ENCODE results near the gene IRF2BP2.

- TF ChIP-seq E2F1 (CRISPR knock-in tag; IDR thresholded peaks at IDR 0.05) (no peak), ZBTB33 (CRISPR knock-in tag; IDR thresholded peaks at IDR 0.05) (no peak), ZZZ3 (CRISPR knock-in tag; IDR thresholded peaks at IDR 0.05; ENCODE audit: borderline replicate concordance) (no peak; the same call in 1 of the 2 replicates), RBM22 (optimal IDR thresholded peaks at IDR 0.05; ENCODE audit: low read length) (peak; percentile 100), ZNF451 (CRISPR knock-in tag; IDR thresholded peaks at IDR 0.05) (no peak), MIER3 (CRISPR knock-in tag; IDR thresholded peaks at IDR 0.05; ENCODE audit: borderline replicate concordance) (no peak), MAFK (conservative IDR thresholded peaks at IDR 0.05 in 1 of 2, IDR thresholded peaks at IDR 0.05 in 1 of 2; ENCODE audit: low read length in 2 of 2) (peak in 1 of 2 experiments; percentile 33; a peak in 3 of 4 replicates), KDM1A (CRISPR knock-in tag; IDR thresholded peaks at IDR 0.05) (no peak), TBX3 (IDR thresholded peaks at IDR 0.05; ENCODE audit: borderline replicate concordance) (no peak), RNF219 (CRISPR knock-in tag; IDR thresholded peaks at IDR 0.05) (no peak), ZNF232 (CRISPR knock-in tag; IDR thresholded peaks at IDR 0.05; ENCODE audit: borderline replicate concordance) (no peak)
Observed at GRCh38 chr1:234602334-234603220, 7.4 kb downstream of the IRF2BP2 start.

Measured in HepG2 (cell line).